A673 (cell line): ENCODE results near the gene IMMP2L.

ENCODE experiments used
- EZH2 ChIP-seq: fragments of 200-600 bp; sonication (generic); IDR thresholded peaks from 2 replicates; pipeline ENCODE4 v1.6.1; 2017; ENCODE audit warnings: borderline replicate concordance, low read depth, mild to moderate bottlenecking, mixed read lengths, antibody characterized with exemption, low read length; ENCODE audit not compliant: poor library complexity, severe bottlenecking
- TF ChIP-seq, protein P1 (sequence below): fragments of 300-800, 200-600 bp; sonication (generic); conservative IDR thresholded peaks from 2 replicates; pipeline ENCODE4 v1.5.1; 2017; ENCODE audit warnings: low read depth, mild to moderate bottlenecking, antibody characterized with exemption, low read length, moderate library complexity, mixed read lengths

- TF ChIP-seq, protein P1, sequence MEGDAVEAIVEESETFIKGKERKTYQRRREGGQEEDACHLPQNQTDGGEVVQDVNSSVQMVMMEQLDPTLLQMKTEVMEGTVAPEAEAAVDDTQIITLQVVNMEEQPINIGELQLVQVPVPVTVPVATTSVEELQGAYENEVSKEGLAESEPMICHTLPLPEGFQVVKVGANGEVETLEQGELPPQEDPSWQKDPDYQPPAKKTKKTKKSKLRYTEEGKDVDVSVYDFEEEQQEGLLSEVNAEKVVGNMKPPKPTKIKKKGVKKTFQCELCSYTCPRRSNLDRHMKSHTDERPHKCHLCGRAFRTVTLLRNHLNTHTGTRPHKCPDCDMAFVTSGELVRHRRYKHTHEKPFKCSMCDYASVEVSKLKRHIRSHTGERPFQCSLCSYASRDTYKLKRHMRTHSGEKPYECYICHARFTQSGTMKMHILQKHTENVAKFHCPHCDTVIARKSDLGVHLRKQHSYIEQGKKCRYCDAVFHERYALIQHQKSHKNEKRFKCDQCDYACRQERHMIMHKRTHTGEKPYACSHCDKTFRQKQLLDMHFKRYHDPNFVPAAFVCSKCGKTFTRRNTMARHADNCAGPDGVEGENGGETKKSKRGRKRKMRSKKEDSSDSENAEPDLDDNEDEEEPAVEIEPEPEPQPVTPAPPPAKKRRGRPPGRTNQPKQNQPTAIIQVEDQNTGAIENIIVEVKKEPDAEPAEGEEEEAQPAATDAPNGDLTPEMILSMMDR = no peak
- no peak for TF ChIP-seq EZH2
These were observed 210.0 kb downstream of the IMMP2L start for GRCh38 chr7:111352319-111352718.
